Muscle of leg (tissue), 11 donors: Measurements from ENCODE around the gene PPP1R1B. TPM values are rescaled to one million over a fixed set of nuclear protein-coding genes. Genes with fewer than 3 reads are reported as not detected.

Experiments used
- DNase-seq: peaks from one replicate; pipeline ENCODE4 v3.0.0; 2013
- H3K27ac ChIP-seq: one replicate; pipeline ENCODE4 v1.5.1; 2013; ENCODE audit warnings: mild to moderate bottlenecking, low read length, control low read depth
- H3K27me3 ChIP-seq: one replicate; pipeline ENCODE4 v1.6.1; 2013; ENCODE audit warnings: low read length; ENCODE audit not compliant: control insufficient read depth, insufficient read depth
- H3K36me3 ChIP-seq: one replicate; pipeline ENCODE4 v1.6.1; 2013; ENCODE audit warnings: low read length; ENCODE audit not compliant: control insufficient read depth, insufficient read depth
- H3K4me1 ChIP-seq: one replicate; pipeline ENCODE4 v1.6.1; 2013; ENCODE audit warnings: low read length; ENCODE audit not compliant: control insufficient read depth, insufficient read depth
- H3K4me3 ChIP-seq: one replicate; pipeline ENCODE4 v1.5.1; 2013; ENCODE audit warnings: low read length, control low read depth
- H3K9me3 ChIP-seq: replicated peaks from 2 replicates; pipeline ENCODE4 v1.6.1; 2013; ENCODE audit warnings: low read depth, low read length; ENCODE audit not compliant: control insufficient read depth
- WGBS: methylation state at CpG from one replicate; pipeline ENCODE4 v1.1.5; 2013; ENCODE audit warnings: missing lambda C conversion rate; ENCODE audit not compliant: insufficient coverage; 5-methylcytosine and 5-hydroxymethylcytosine counted together
- polyA plus RNA-seq, 8 donors: library from polyadenylated mRNA; unstranded; fragments of 120-200 nt; gene quantifications; one replicate each; pipeline versions ENCODE4 v1.2.1 to v1.2.3, GENCODE V29; 2013; ENCODE audit warnings: inconsistent platforms in 1 of 8, low replicate concordance in 1 of 8; ENCODE audit not compliant: insufficient read length in 8 of 8, insufficient read depth in 1 of 8
- total RNA-seq: library from RNA; stranded (reverse); fragments of 120-200 nt; gene quantifications from one replicate; pipeline ENCODE4 v1.2.4, GENCODE V29; 2013

Gene PPP1R1B
- total and polyA plus RNA-seq, 9 donors = 0.56 to 2.9 (median 1.6) TPM

DNA sequence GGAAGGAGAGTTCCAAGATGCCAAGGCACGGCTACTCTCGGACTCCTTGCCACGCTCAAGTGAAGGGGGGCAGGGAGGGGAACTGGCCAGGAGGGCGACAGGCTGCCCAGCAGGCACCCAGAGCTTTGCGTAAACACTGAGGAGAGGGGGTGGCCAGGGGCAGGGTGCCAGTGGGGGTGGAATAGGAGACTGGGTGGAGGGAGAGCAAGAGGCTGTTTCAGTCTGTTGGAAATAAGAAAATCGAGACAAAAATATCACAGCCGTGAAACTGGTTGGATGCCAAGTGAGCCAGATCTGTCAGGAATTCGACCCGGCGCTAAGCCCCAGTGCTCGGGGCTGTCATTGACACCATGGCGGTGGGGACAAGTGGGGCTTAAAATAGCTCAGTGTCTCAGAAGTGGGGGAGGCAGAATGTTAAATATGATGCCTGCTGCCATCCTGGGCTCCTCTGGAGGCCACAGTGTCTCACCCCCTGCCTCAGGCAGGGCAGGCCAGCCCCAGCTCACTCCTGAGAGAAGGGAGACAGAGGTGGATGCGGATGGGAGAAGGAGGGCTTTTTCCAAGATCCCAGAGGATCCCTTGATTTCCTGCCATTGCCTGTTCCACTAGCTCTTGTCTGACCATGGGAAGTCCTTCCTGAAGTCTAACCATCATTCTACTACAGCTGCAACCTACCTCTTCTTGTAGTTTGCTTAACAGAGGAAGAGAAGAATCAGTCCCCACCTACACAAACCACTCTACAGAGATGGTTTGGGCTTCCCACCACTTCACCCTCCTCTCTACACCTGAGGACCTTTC is 51.0 kb downstream of the PPP1R1B start:
- Histone ChIP-seq H3K9me3 (no peaks in the 10 kb centered on the region), H3K4me3 (no peak overlapping the region), H3K36me3 (peaks cover 15% of the 10 kb centered on the region), H3K27ac (peak overlapping the region; percentile 90), H3K27me3 (no peaks in the 10 kb centered on the region), H3K4me1 (peaks cover 63% of the 10 kb centered on the region)
- 46% methylated on average over 11 of the region's 13 CpGs for WGBS
- DNase-seq = peak; percentile 79

DNA sequence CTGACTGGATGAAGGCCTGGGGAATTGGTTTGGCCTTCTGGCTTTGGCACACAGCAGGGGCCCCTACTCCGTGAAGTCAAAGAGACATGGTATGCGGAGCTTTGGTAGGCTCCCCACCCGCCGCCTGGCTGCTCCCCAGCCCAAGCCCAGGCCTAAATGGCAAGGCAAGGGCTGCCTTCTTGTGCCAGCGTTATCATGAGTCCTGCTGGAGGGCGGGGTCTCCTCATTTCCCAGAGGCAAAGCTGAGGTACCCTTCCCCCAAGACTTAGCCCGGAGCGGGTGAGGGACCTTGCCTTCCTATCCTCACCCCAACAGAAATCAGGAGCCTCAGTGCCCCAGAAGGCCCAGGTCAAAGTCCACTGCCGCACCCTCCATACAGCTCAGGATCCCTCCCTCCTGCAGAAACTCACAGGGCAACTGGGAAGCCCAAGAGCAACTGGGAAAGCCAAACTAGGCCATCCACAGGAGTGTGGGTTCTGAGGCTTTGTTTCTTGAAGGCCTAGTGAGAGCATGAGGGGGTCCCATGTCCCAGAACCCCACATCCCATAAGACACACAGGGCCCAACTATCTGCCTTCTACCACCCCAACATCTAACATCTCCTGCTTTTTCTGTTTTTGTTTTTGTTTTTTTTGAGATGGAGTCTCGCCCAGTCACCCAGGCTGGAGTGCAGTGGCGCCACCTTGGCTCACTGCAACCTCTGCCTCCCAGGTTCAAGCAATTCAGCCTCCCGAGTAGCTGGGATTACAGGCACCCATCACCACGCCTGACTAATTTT is 51.8 kb downstream of the PPP1R1B start:
- no peaks in the 10 kb centered on the region for H3K27me3 ChIP-seq
- H3K4me3 ChIP-seq = no peak overlapping the region
- no peak for DNase-seq
- H3K27ac ChIP-seq = peak overlapping the region; percentile 90
- no peaks in the 10 kb centered on the region for H3K9me3 ChIP-seq
- H3K36me3 ChIP-seq = peaks cover 20% of the 10 kb centered on the region
- WGBS = 72% methylated on average over 6 of the region's 13 CpGs
- peaks cover 63% of the 10 kb centered on the region for H3K4me1 ChIP-seq

DNA sequence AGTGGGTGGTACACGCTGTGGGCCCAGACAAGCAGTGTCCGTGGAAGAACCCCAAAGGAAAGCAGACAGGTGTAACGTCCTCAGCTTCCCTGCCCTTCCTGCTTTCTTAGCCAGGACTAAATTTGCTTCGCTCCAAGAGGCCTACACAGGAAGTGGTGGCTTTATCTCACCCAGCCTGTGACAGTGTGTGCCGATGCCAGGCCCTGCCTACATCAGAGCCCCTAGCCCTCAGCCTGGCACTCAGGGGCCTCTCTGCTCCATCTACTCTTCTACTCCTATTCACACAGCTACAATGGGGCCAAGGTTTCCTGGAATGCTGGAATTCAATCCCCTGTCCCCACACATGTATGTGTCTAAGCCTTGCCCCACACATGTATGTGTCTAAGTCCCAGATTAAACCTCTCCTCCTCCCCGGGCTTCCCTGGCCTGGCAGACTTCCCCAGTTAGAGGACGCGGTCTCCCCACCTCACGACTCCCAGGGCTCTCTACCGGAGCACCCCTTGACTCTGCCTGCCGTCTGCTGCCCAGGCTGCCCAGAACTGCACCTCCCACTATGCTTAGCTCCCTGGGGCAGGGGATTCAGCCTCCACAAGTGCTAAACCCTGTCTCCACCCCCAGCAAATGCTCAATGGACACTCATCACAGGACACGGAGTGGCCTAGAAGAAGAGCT is 52.9 kb downstream of the PPP1R1B start:
- Histone ChIP-seq H3K9me3 (no peaks in the 10 kb centered on the region), H3K4me1 (peaks cover 59% of the 10 kb centered on the region), H3K27ac (peak overlapping the region; percentile 64), H3K36me3 (peaks cover 29% of the 10 kb centered on the region), H3K4me3 (no peak overlapping the region), H3K27me3 (no peaks in the 10 kb centered on the region)
- whole genome bisulfite sequencing = 63% methylated on average over 11 of the region's 12 CpGs
- no peak for DNase-seq

DNA sequence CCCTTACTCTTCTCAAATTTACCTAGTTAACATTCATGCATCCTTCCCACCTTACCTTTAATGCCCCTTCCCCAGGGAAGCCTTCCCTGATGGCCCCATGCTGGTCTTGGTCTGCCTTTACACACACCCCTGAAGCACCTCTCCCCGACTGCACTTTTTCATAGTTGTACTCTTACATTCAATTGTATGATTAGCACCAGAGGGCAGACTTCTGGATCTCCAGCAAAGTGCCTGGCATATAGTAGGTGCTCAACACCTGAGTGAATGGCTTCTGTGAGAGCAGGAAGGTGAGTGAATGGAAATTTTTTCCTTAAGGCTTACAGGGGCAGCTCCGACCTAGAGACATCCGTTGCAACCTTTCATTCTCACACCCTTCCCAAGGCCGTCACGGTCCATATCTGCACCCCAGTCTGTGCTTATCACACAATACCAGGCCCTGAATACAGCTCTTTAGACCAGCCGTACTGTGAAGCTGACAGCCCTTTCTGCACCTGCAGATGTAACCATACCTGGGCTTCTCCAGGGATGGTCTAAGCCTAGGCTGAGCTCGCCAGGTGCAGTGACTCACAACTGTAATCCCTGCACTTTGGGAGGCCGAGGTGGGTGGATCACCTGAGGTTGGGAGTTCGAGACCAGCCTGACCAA is 56.7 kb downstream of the PPP1R1B start:
- Histone ChIP-seq H3K4me1 (peaks cover 34% of the 10 kb centered on the region), H3K9me3 (no peaks in the 10 kb centered on the region), H3K4me3 (no peak overlapping the region), H3K27me3 (no peaks in the 10 kb centered on the region), H3K27ac (no peak overlapping the region), H3K36me3 (peaks cover 28% of the 10 kb centered on the region)
- DNase-seq = no peak
- 87% methylated on average over 3 of the region's 9 CpGs for WGBS

DNA sequence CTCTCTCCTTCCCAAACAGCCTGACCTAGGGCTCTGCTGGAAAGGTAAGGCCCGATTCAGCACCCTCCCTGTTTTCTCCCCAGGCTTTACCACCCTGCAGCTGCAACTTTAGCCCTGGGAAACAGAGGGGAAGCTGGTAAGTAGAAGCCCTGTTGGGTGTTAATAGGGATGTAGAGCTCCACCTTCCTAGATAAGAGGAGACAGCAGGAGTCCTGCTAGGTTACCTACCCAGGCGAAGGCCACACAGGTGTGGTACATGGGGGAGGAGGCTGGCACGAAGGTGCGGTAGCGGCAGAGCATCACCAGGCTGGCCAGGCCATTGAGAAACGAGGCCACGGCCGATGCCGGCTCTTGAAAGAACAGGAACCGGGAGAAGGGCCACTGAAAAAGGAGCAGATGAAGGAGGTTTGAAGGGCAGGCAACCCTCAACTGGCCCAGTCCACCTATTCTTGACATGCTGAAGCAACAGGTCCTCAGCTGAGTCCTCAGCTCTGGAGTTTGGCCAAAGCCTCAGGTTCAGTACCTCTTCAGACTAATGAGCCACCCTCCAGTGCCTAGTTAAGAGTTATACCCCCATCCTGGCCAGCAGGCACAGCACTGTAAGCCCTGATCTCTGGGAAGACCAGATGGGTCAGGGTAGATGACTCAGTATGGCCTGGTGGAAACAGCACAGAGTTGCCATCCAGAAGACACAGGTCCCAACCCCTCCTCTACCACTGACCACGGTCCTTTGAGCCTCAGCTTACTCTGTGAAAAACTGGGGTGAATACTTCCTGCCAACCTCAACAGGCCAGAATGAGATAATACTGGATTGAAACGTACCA is 57.8 kb downstream of the PPP1R1B start:
- H3K9me3 ChIP-seq = no peaks in the 10 kb centered on the region
- no peak for DNase-seq
- H3K4me3 ChIP-seq = no peak overlapping the region
- WGBS = 95% methylated on average over 9 of the region's 12 CpGs
- H3K27ac ChIP-seq = no peak overlapping the region
- H3K27me3 ChIP-seq = peaks cover 2% of the 10 kb centered on the region
- H3K4me1 ChIP-seq = peaks cover 29% of the 10 kb centered on the region
- peaks cover 28% of the 10 kb centered on the region for H3K36me3 ChIP-seq

Other genes with a start within 250 kb of the PPP1R1B start
- gene FBXL20, start 225.3 kb upstream of the PPP1R1B start, total RNA-seq = 8.1 TPM
- 1 to 10 TPM; 5.0 to 7.2 (median 5.9) TPM for gene FBXL20, start 225.3 kb upstream of the PPP1R1B start, polyA plus RNA-seq
- gene MED1, start 175.7 kb upstream of the PPP1R1B start, total RNA-seq = 18.5 TPM
- gene MED1, start 175.7 kb upstream of the PPP1R1B start, polyA plus RNA-seq = 10 to 100 TPM; 20.4 to 34.2 (median 27.4) TPM
- gene CDK12, start 165.5 kb upstream of the PPP1R1B start, total RNA-seq = 26.8 TPM
- gene CDK12, start 165.5 kb upstream of the PPP1R1B start, polyA plus RNA-seq = 10 to 100 TPM; 24.1 to 34.0 (median 27.4) TPM
- not detected for gene NEUROD2, start 19.0 kb upstream of the PPP1R1B start, total RNA-seq
- gene NEUROD2, start 19.0 kb upstream of the PPP1R1B start, polyA plus RNA-seq = under 1 TPM in 7 of 8 donors, not detected in 1; 0.01 to 0.11 (median 0.05) TPM
- 12.5 TPM for gene STARD3, start 10.2 kb downstream of the PPP1R1B start, total RNA-seq
- gene STARD3, start 10.2 kb downstream of the PPP1R1B start, polyA plus RNA-seq = 10 to 100 TPM; 29.1 to 41.5 (median 32.9) TPM
- gene TCAP, start 38.4 kb downstream of the PPP1R1B start, total RNA-seq = 286 TPM
- gene TCAP, start 38.4 kb downstream of the PPP1R1B start, polyA plus RNA-seq = 100 to 1,000 TPM; 212 to 460 (median 330) TPM
- gene PNMT, start 41.5 kb downstream of the PPP1R1B start, total RNA-seq = 3.2 TPM
- gene PNMT, start 41.5 kb downstream of the PPP1R1B start, polyA plus RNA-seq = 1 to 10 TPM; 1.7 to 6.6 (median 3.6) TPM
- 16.0 TPM for gene PGAP3, start 61.1 kb downstream of the PPP1R1B start, total RNA-seq
- 10 to 100 TPM; 16.6 to 21.0 (median 18.1) TPM for gene PGAP3, start 61.1 kb downstream of the PPP1R1B start, polyA plus RNA-seq
- 80.4 TPM for gene ERBB2, start 73.1 kb downstream of the PPP1R1B start, total RNA-seq
- 100 to 1,000 TPM; 114 to 171 (median 124) TPM for gene ERBB2, start 73.1 kb downstream of the PPP1R1B start, polyA plus RNA-seq
- 17.9 TPM for gene MIEN1, start 103.6 kb downstream of the PPP1R1B start, total RNA-seq
- gene MIEN1, start 103.6 kb downstream of the PPP1R1B start, polyA plus RNA-seq = 10 to 100 TPM; 17.5 to 23.5 (median 20.9) TPM
- gene GRB7, start 111.0 kb downstream of the PPP1R1B start, total RNA-seq = 0.40 TPM
- 1 to 10 TPM in 2 of 8 donors, under 1 TPM in 6; 0.15 to 3.0 (median 0.61) TPM for gene GRB7, start 111.0 kb downstream of the PPP1R1B start, polyA plus RNA-seq
- 0.18 TPM for gene IKZF3, start 237.4 kb downstream of the PPP1R1B start, total RNA-seq
- gene IKZF3, start 237.4 kb downstream of the PPP1R1B start, polyA plus RNA-seq = under 1 TPM; 0.09 to 0.38 (median 0.15) TPM
- gene ZPBP2, start 241.2 kb downstream of the PPP1R1B start, total RNA-seq = not detected
- under 1 TPM in 1 of 8 donors, not detected in 7; 0.09 TPM for gene ZPBP2, start 241.2 kb downstream of the PPP1R1B start, polyA plus RNA-seq